GM19239 (cell line): ENCODE results near the gene TAB3.

Experiments
- DNase-seq: peaks from one replicate; pipeline ENCODE4 v3.0.0; 2011; ENCODE audit warnings: low spot score; ENCODE audit not compliant: insufficient read length
- FAIRE-seq: peaks from 2 replicates; lab custom pipeline; 2011; peaks lifted over from hg19 to GRCh38; lab: Jason Lieb, UNC

The TAB3 gene

GRCh38 chrX:30781711-30782444, 107.2 kb downstream of the TAB3 start:
- DNase-seq (no peak), FAIRE-seq (no peak)

- FAIRE-seq (no peak), DNase-seq (no peak)
Observed at GRCh38 chrX:30779453-30780030, 109.5 kb downstream of the TAB3 start.

GRCh38 chrX:30777575-30777974, 111.5 kb downstream of the TAB3 start:
- FAIRE-seq (no peak), DNase-seq (no peak)
